ENCODE measurements around the gene TTYH1.
"Not testable (repeated sequence)": the region's sequence is repeated elsewhere in the genome, so short reads cannot be mapped to it uniquely, and the experiment has no call there.

TTYH1 gene

GRCh38 chr19:54373781-54374631 is 41.3 kb upstream of the TTYH1 start:
- no peak overlapping the region for H3K4me3 ChIP-seq (ENCODE audit: low read depth, low read length)
- H3K4me1 ChIP-seq = no peaks in the 10 kb centered on the region
- H2AFZ ChIP-seq = no peak overlapping the region
- H3K27ac ChIP-seq = no peak overlapping the region
- no peaks in the 10 kb centered on the region for H3K79me2 ChIP-seq
- H3K9ac ChIP-seq = no peak overlapping the region
- no peaks in the 10 kb centered on the region for H3K36me3 ChIP-seq (ENCODE audit: control insufficient read depth, insufficient read depth, low read length)
- no peak for TF ChIP-seq CTCF (IDR thresholded peaks at IDR 0.05)
- H3K4me2 ChIP-seq (ENCODE audit: low read length) = no peak overlapping the region
- no peaks in the 10 kb centered on the region for H3K9me3 ChIP-seq (ENCODE audit: control insufficient read depth, low read length)
- no peaks in the 10 kb centered on the region for H3K27me3 ChIP-seq (ENCODE audit: control insufficient read depth, insufficient read depth, low read length)

- not testable (repeated sequence) for H3K4me2 ChIP-seq (ENCODE audit: low read length); H3K4me3 ChIP-seq (ENCODE audit: low read depth, low read length); H3K9ac ChIP-seq; H3K4me1 ChIP-seq; H3K9me3 ChIP-seq (ENCODE audit: control insufficient read depth, low read length); H3K36me3 ChIP-seq (ENCODE audit: control insufficient read depth, insufficient read depth, low read length); H3K27me3 ChIP-seq (ENCODE audit: control insufficient read depth, insufficient read depth, low read length); H3K79me2 ChIP-seq; H3K27ac ChIP-seq; H2AFZ ChIP-seq
Measured at GRCh38 chr19:54375181-54375938, 39.9 kb upstream of the TTYH1 start.

- Histone ChIP-seq H3K27me3 (ENCODE audit: control insufficient read depth, insufficient read depth, low read length) (no peaks in the 10 kb centered on the region), H3K4me1 (no peaks in the 10 kb centered on the region), H3K9me3 (ENCODE audit: control insufficient read depth, low read length) (no peaks in the 10 kb centered on the region), H3K27ac (no peak overlapping the region), H3K9ac (no peak overlapping the region), H3K79me2 (no peaks in the 10 kb centered on the region), H2AFZ (no peak overlapping the region), H3K4me3 (ENCODE audit: low read depth, low read length) (no peak overlapping the region), H3K4me2 (ENCODE audit: low read length) (no peak overlapping the region), H3K36me3 (ENCODE audit: control insufficient read depth, insufficient read depth, low read length) (no peaks in the 10 kb centered on the region)
- TF ChIP-seq CTCF (IDR thresholded peaks at IDR 0.05) = no peak
Measured at GRCh38 chr19:54376610-54377285, 38.5 kb upstream of the TTYH1 start.

GRCh38 chr19:54379187-54379678 is 36.0 kb upstream of the TTYH1 start:
- TF ChIP-seq CTCF (IDR thresholded peaks at IDR 0.05) = no peak
- no peaks in the 10 kb centered on the region for H3K79me2 ChIP-seq
- H3K27me3 ChIP-seq (ENCODE audit: control insufficient read depth, insufficient read depth, low read length) = no peaks in the 10 kb centered on the region
- no peak overlapping the region for H3K4me3 ChIP-seq (ENCODE audit: low read depth, low read length)
- H3K36me3 ChIP-seq (ENCODE audit: control insufficient read depth, insufficient read depth, low read length) = no peaks in the 10 kb centered on the region
- no peak overlapping the region for H3K4me2 ChIP-seq (ENCODE audit: low read length)
- H2AFZ ChIP-seq = no peak overlapping the region
- no peaks in the 10 kb centered on the region for H3K4me1 ChIP-seq
- H3K9me3 ChIP-seq (ENCODE audit: control insufficient read depth, low read length) = no peaks in the 10 kb centered on the region
- no peak overlapping the region for H3K9ac ChIP-seq
- no peak overlapping the region for H3K27ac ChIP-seq

GRCh38 chr19:54380897-54381296 is 34.4 kb upstream of the TTYH1 start:
- H3K27ac ChIP-seq = no peak overlapping the region
- no peaks in the 10 kb centered on the region for H3K9me3 ChIP-seq (ENCODE audit: control insufficient read depth, low read length)
- H3K79me2 ChIP-seq = no peaks in the 10 kb centered on the region
- no peak overlapping the region for H3K9ac ChIP-seq
- no peak overlapping the region for H3K4me3 ChIP-seq (ENCODE audit: low read depth, low read length)
- no peak overlapping the region for H2AFZ ChIP-seq
- no peak overlapping the region for H3K4me2 ChIP-seq (ENCODE audit: low read length)
- no peak for TF ChIP-seq CTCF (IDR thresholded peaks at IDR 0.05)
- H3K36me3 ChIP-seq (ENCODE audit: control insufficient read depth, insufficient read depth, low read length) = no peaks in the 10 kb centered on the region
- no peaks in the 10 kb centered on the region for H3K4me1 ChIP-seq
- H3K27me3 ChIP-seq (ENCODE audit: control insufficient read depth, insufficient read depth, low read length) = no peaks in the 10 kb centered on the region

GRCh38 chr19:54382041-54382440 is 33.2 kb upstream of the TTYH1 start:
- H3K4me1 ChIP-seq; H3K79me2 ChIP-seq; H3K9ac ChIP-seq; H3K4me3 ChIP-seq (ENCODE audit: low read depth, low read length); H2AFZ ChIP-seq; H3K4me2 ChIP-seq (ENCODE audit: low read length); H3K27me3 ChIP-seq (ENCODE audit: control insufficient read depth, insufficient read depth, low read length); H3K9me3 ChIP-seq (ENCODE audit: control insufficient read depth, low read length); H3K36me3 ChIP-seq (ENCODE audit: control insufficient read depth, insufficient read depth, low read length); H3K27ac ChIP-seq: not testable (repeated sequence)
